Hepatocyte (in vitro differentiated cells): Measurements from ENCODE around the gene RAB5A. TPM values are rescaled to one million over a fixed set of nuclear protein-coding genes. Genes with fewer than 3 reads are reported as not detected.

Source experiments
- DNase-seq: peaks from one replicate; pipeline ENCODE4 v3.0.0-alpha.2; 2016; ENCODE audit warnings: low spot score
- H2AFZ ChIP-seq: fragments of 200-600 bp; sonication (generic); 2 replicates; pipeline ENCODE4 v1.6.0; 2016; ENCODE audit warnings: antibody characterized with exemption, mild to moderate bottlenecking
- H3K27ac ChIP-seq: fragments of 200-600 bp; sonication (generic); 2 replicates; pipeline ENCODE4 v1.5.1; 2016; ENCODE audit warnings: mild to moderate bottlenecking
- H3K27me3 ChIP-seq: fragments of 200-600 bp; sonication (generic); 2 replicates; pipeline ENCODE4 v1.6.1; 2016
- H3K36me3 ChIP-seq: fragments of 200-600 bp; sonication (generic); replicated peaks from 2 replicates; pipeline ENCODE4 v1.5.1; 2016; ENCODE audit warnings: low read depth; ENCODE audit not compliant: insufficient read depth
- H3K4me1 ChIP-seq: fragments of 200-600 bp; sonication (generic); 2 replicates; pipeline ENCODE4 v1.5.1; 2016; ENCODE audit warnings: mild to moderate bottlenecking, moderate library complexity; ENCODE audit not compliant: insufficient read depth
- H3K4me2 ChIP-seq: fragments of 200-600 bp; sonication (generic); 2 replicates; pipeline ENCODE4 v1.6.0; 2016
- H3K4me3 ChIP-seq: fragments of 200-600 bp; sonication (generic); 2 replicates; pipeline ENCODE4 v1.5.1; 2016; ENCODE audit warnings: mild to moderate bottlenecking
- H3K79me2 ChIP-seq: fragments of 200-600 bp; sonication (generic); 2 replicates; pipeline ENCODE4 v1.6.0; 2017; ENCODE audit warnings: mild to moderate bottlenecking
- H3K9me2 ChIP-seq: fragments of 200-600 bp; sonication (generic); replicated peaks from 2 replicates; pipeline ENCODE4 v1.6.0; 2017; ENCODE audit warnings: mild to moderate bottlenecking; ENCODE audit not compliant: insufficient read depth
- H3K9me3 ChIP-seq: fragments of 200-600 bp; sonication (generic); 2 replicates; pipeline ENCODE4 v1.5.1; 2016; ENCODE audit warnings: low read depth, mild to moderate bottlenecking
- H4K20me1 ChIP-seq: fragments of 200-600 bp; sonication (generic); 2 replicates; pipeline ENCODE4 v1.6.0; 2016; ENCODE audit warnings: mild to moderate bottlenecking; ENCODE audit not compliant: insufficient read depth, poor library complexity, severe bottlenecking
- CTCF ChIP-seq: fragments of 200-600 bp; sonication (generic); IDR thresholded peaks from 2 replicates; pipeline ENCODE4 v1.5.1; 2016; ENCODE audit warnings: antibody characterized with exemption, mild to moderate bottlenecking; ENCODE audit not compliant: poor library complexity
- EZH2 ChIP-seq: fragments of 200-600 bp; sonication (generic); IDR thresholded peaks from 2 replicates; pipeline ENCODE4 v1.6.1; 2016; ENCODE audit warnings: antibody characterized with exemption, mild to moderate bottlenecking, borderline replicate concordance
- EZH2phosphoT487 ChIP-seq: fragments of 200-600 bp; sonication (generic); IDR thresholded peaks from one replicate; pipeline ENCODE4 v1.6.1; 2018; ENCODE audit warnings: antibody characterized with exemption, mild to moderate bottlenecking, low read depth, moderate library complexity; ENCODE audit not compliant: unreplicated experiment, severe bottlenecking
- WGBS: methylation state at CpG from one replicate; pipeline ENCODE4 v1.1.6; 2016; ENCODE audit warnings: low lambda C conversion rate; ENCODE audit errors: missing lambda C conversion rate; 5-methylcytosine and 5-hydroxymethylcytosine counted together
- polyA plus RNA-seq: library from polyadenylated mRNA; unstranded; fragments of >200 nt; fragmentation: Nextera tagmentation; extraction: Ambion mirVana; gene quantifications from 2 replicates; pipeline ENCODE4 v1.2.1, GENCODE V29; 2016
- total RNA-seq: library from RNA; depleted of rRNA; stranded (reverse); fragments of >200 nt; gene quantifications from 2 replicates; pipeline ENCODE4 v1.2.3, GENCODE V29; 2014

RAB5A gene
- total and polyA plus RNA-seq, 2 experiments from 2014 or later, result 72.2 to 76.1 TPM

GRCh38 chr3:19994796-19995195, 47.9 kb downstream of the RAB5A start:
- 88% methylated on average over 2 of the region's 2 CpGs for WGBS
- Histone ChIP-seq H2AFZ (no peak overlapping the region), H3K36me3 (no peaks in the 10 kb centered on the region), H3K4me3 (no peak overlapping the region), H3K4me2 (no peak overlapping the region), H3K9me2 (no peaks in the 10 kb centered on the region), H3K79me2 (no peaks in the 10 kb centered on the region), H3K4me1 (no peaks in the 10 kb centered on the region), H3K27me3 (no peaks in the 10 kb centered on the region), H3K27ac (no peak overlapping the region), H4K20me1 (no peaks in the 10 kb centered on the region), H3K9me3 (no peaks in the 10 kb centered on the region)
- TF ChIP-seq CTCF (no peak), EZH2 (no peak), EZH2phosphoT487 (no peak)
- no peak for DNase-seq

DNA sequence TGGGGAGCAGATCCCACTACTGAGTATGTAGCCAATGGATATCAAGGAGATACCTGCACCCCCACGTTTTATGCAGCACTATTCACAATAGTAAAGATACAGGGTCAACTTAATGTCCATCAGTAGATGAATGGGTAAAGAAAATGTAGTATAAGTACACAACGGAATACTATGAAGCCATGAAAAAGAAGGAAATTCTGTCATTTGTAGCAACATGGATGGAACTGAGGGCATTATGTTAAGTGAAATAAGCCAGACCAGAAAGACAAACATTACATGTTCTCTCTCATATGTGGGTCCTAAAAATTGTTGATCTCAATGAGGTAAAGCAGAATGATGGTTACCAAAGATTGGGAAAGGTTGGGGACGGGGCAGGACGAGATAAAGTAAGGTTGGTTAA, 50.6 kb downstream of the RAB5A start:
- Histone ChIP-seq H3K36me3 (no peaks in the 10 kb centered on the region), H3K4me2 (no peak overlapping the region), H3K4me3 (no peak overlapping the region), H3K4me1 (no peaks in the 10 kb centered on the region), H3K27me3 (no peaks in the 10 kb centered on the region), H4K20me1 (no peaks in the 10 kb centered on the region), H3K27ac (no peak overlapping the region), H3K79me2 (no peaks in the 10 kb centered on the region), H3K9me2 (no peaks in the 10 kb centered on the region), H3K9me3 (no peaks in the 10 kb centered on the region), H2AFZ (no peak overlapping the region)
- TF ChIP-seq EZH2, result no peak
- TF ChIP-seq EZH2phosphoT487, result no peak
- TF ChIP-seq CTCF, result no peak
- 92% methylated on average over 4 of the region's 4 CpGs for WGBS
- DNase-seq, result no peak

GRCh38 chr3:20001932-20002331, 55.0 kb downstream of the RAB5A start:
- no peaks in the 10 kb centered on the region for H3K4me1 ChIP-seq
- no peak overlapping the region for H3K4me2 ChIP-seq
- H3K79me2 ChIP-seq, result no peaks in the 10 kb centered on the region
- no peak overlapping the region for H2AFZ ChIP-seq
- no peaks in the 10 kb centered on the region for H3K27me3 ChIP-seq
- WGBS, result 75% methylated on average over 3 of the region's 3 CpGs
- no peaks in the 10 kb centered on the region for H3K9me3 ChIP-seq
- DNase-seq, result no peak
- H3K27ac ChIP-seq, result no peak overlapping the region
- no peaks in the 10 kb centered on the region for H4K20me1 ChIP-seq
- TF ChIP-seq EZH2 (no peak), EZH2phosphoT487 (no peak), CTCF (no peak)
- no peaks in the 10 kb centered on the region for H3K36me3 ChIP-seq
- no peaks in the 10 kb centered on the region for H3K9me2 ChIP-seq
- no peak overlapping the region for H3K4me3 ChIP-seq

GRCh38 chr3:20007960-20008359, 61.1 kb downstream of the RAB5A start:
- Histone ChIP-seq H3K4me3 (no peak overlapping the region), H3K4me2 (no peak overlapping the region), H4K20me1 (no peaks in the 10 kb centered on the region), H3K79me2 (no peaks in the 10 kb centered on the region), H3K27me3 (no peaks in the 10 kb centered on the region), H3K9me3 (no peaks in the 10 kb centered on the region), H2AFZ (no peak overlapping the region), H3K4me1 (no peaks in the 10 kb centered on the region), H3K27ac (no peak overlapping the region), H3K36me3 (no peaks in the 10 kb centered on the region), H3K9me2 (no peaks in the 10 kb centered on the region)
- no peak for DNase-seq
- WGBS, result 97% methylated on average over 20 of the region's 20 CpGs
- no peak for TF ChIP-seq EZH2
- no peak for TF ChIP-seq EZH2phosphoT487
- no peak for TF ChIP-seq CTCF
